NCI-H2029 (cell line): ENCODE data around the gene FCRLA.
"Not testable (repeated sequence)": the region's sequence is repeated elsewhere in the genome, so short reads cannot be mapped to it uniquely, and the experiment has no call there.

ENCODE experiments used
- DNase-seq: peaks from one replicate; lab custom pipeline; 2025; lab: John Stamatoyannopoulos, UW

FCRLA gene

GRCh38 chr1:161706482-161707347 lies at the start of gene FCRLA:
TSS of gene FCRLA (plus strand) at chr1:161707229. CDS start at chr1:161707265, 36 bp downstream.
- no peak for DNase-seq

- not testable (repeated sequence) for DNase-seq
Measured at GRCh38 chr1:161658524-161658923, 48.5 kb upstream of the FCRLA start.

- DNase-seq, result not testable (repeated sequence)
Measured at GRCh38 chr1:161661660-161662311, 45.2 kb upstream of the FCRLA start.

DNA sequence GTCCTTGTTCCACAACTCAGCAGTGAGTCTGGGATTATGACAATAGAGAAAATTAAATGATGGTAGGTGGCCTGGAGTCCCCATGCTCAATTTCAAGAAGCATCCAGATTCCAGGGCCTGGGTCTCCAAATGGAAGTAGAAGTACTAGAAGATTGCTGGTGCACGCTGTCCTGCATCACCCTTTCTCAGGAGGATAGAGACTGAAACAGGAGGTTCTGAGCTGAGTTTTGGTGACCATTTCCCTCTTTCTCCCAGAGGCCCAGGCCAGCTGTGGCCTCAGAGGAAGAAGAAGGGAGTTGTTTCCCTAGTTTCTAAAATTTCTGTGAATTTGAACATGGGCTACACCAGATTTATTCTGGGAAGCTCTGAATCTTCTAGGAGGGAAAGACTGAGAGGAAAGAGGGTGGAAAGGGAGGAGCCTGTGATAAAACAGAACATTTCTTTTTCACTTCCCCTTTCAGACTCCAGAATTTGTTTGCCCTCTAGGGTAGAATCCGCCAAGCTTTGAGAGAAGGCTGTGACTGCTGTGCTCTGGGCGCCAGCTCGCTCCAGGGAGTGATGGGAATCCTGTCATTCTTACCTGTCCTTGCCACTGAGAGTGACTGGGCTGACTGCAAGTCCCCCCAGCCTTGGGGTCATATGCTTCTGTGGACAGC lies 44.2 kb upstream of the FCRLA start, which contains the start of gene FCGR2B:
Gene FCGR2B, plus strand, starts transcription at position 460 of the 656 bp plus-strand sequence. Its CDS starts 99 bp downstream, at position 559.
- DNase-seq, result not testable (repeated sequence)

DNA sequence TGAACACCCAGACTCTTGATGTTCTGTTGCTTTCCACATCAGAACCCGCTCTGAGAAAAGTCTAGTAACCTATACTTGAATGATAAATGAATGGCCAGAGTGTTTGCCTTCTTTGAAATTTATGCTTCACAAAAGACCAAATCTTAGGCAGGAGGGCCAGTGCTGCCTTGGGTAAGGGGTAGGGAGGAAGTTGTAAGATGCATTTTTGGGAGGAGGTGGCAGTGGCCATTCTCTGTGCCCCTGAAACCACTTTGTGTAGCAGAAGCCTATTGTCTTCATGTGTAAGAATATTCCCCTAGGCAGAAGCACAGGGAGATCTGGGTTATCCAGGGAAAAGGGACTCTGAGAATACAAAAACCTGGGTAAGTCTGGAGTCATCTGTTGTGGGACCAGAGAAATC lies 43.5 kb upstream of the FCRLA start:
- DNase-seq, result not testable (repeated sequence)

- DNase-seq, result not testable (repeated sequence)
Measured at GRCh38 chr1:161664689-161665088, 42.3 kb upstream of the FCRLA start.

- DNase-seq, result not testable (repeated sequence)
Measured at GRCh38 chr1:161671045-161672020, 35.7 kb upstream of the FCRLA start.

DNA sequence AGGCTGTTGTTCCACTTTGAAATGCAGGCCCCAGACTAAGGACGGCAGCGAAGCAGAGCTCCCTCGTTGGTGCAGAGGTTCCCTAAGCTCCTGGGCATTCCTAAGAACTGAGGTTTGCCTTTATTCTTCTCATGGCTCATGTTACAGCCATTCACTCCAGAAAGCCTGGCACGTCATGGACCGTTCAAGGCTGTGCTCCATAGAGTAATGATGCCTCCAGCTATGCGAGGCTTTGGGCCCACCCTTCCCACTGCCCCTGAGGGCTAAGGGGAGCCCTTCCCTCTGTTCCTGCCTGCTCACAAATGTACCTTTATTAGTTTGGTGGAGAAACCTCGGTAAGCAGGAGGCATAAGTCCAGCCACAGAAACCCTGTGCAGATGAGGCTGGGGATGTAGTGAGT lies 33.6 kb upstream of the FCRLA start:
- not testable (repeated sequence) for DNase-seq

- not testable (repeated sequence) for DNase-seq
Measured at GRCh38 chr1:161674447-161674846, 32.6 kb upstream of the FCRLA start.

- DNase-seq, result not testable (repeated sequence)
Measured at GRCh38 chr1:161674908-161675307, 32.1 kb upstream of the FCRLA start.

DNA sequence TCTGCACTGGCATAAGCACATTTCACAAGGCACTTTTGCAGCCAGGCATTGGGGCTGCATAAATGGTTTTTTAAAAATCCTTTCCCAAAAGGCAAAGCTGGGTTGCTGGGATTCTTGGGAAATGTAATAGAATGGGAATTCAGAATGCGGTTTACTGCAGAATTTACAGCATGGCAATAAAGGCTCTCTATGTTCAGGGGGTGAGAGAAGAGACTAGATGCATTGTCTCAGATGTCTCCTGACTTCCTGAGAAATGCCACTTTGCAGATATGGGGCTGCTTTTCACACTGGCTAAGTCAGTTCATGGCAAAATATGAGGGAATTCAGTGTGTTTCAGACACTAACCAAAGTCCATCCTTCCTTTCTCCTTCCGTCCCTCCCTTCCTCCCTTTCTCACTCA lies 30.6 kb upstream of the FCRLA start:
- DNase-seq, result no peak

GRCh38 chr1:161676958-161677689 lies 29.9 kb upstream of the FCRLA start:
- DNase-seq, result no peak

- DNase-seq, result no peak
Measured at GRCh38 chr1:161678500-161678899, 28.5 kb upstream of the FCRLA start.

- DNase-seq, result no peak
Measured at GRCh38 chr1:161681879-161682278, 25.1 kb upstream of the FCRLA start.

GRCh38 chr1:161688946-161689345 lies 18.1 kb upstream of the FCRLA start:
- DNase-seq, result no peak

DNA sequence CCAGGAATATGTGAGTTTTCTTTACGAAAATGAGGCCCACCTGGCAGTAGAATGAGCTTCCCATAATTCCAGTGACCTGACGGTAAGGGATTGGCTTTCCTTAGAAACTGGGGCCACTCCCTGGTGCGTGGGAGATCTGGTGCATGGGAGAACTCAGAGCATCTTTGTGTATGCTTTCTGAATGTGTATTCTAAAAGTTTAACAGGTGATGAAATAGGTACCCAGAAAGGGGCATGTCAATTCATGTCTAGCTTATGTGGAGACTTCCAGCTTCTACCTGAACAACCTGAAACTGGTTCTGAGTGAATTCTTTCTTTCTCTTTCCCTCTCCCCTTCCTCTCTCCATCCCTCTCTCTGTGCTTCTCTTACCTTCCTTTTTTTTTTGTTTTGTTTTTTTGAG lies 15.2 kb upstream of the FCRLA start:
- DNase-seq, result no peak

- not testable (repeated sequence) for DNase-seq
Measured at GRCh38 chr1:161693020-161693712, 13.9 kb upstream of the FCRLA start.

GRCh38 chr1:161698302-161698701 lies 8.7 kb upstream of the FCRLA start:
- DNase-seq, result not testable (repeated sequence)

GRCh38 chr1:161702250-161702649 lies 4.8 kb upstream of the FCRLA start:
- no peak for DNase-seq

DNA sequence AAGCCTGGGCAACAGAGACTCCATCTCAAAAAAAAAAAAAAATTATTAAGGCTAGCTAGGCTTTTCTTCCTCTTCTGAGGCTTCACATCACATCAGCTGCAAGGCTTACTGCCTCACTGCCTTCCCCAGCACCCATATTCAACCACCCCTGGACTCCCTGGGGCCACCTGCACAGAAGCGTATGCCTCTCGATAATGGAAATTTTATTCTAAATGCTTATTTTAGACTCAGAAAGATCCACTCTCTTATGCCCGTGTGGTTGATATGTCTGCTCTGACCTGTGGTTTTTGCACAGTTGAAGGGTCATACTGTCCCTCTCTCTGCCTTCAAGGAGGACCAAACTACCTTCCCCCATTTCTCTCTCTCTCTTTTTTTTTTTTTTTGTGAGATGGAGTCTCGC lies 1.5 kb upstream of the FCRLA start:
- DNase-seq, result no peak
